Ovary (tissue), 9 donors: ENCODE data around the gene FXYD1. TPM values are rescaled to one million over a fixed set of nuclear protein-coding genes. Genes with fewer than 3 reads are reported as not detected.

Experiments
- DNase-seq, 5 donors: peaks; one replicate each; pipeline ENCODE4 v3.0.0-alpha.2; 2019 to 2020
- H3K27ac ChIP-seq, 2 donors: fragments of 200-600 bp; one replicate each; pipeline versions ENCODE4 v1.5.1 to v1.8.0; 2019 to 2022
- H3K27me3 ChIP-seq: fragments of 200-600 bp; one replicate; pipeline ENCODE4 v1.8.0; 2022
- H3K36me3 ChIP-seq: fragments of 200-600 bp; sonication (generic); one replicate; pipeline ENCODE4 v1.5.1; 2019
- H3K4me1 ChIP-seq: one replicate; pipeline ENCODE4 v1.8.1; 2013; ENCODE audit warnings: mild to moderate bottlenecking, moderate library complexity; ENCODE audit not compliant: insufficient read depth
- H3K4me3 ChIP-seq: fragments of 200-600 bp; sonication (generic); one replicate; pipeline ENCODE4 v1.5.1; 2017
- H3K9me3 ChIP-seq, 2 donors: fragments of 200-600 bp in 1 of 2; sonication (generic) in 1 of 2; one replicate each; pipeline versions ENCODE4 v1.5.1 to v1.8.1; 2013 to 2019; ENCODE audit warnings: mild to moderate bottlenecking in 1 of 2, moderate library complexity in 1 of 2
- EP300 ChIP-seq: sonication (generic); formaldehyde crosslinking; IDR thresholded peaks from one replicate; pipeline ENCODE4 v1.6.1; 2017; ENCODE audit warnings: antibody characterized with exemption
- POLR2A ChIP-seq: fragments of 450-650 bp; IDR thresholded peaks from one replicate; pipeline ENCODE4 v1.6.1; 2017; ENCODE audit warnings: antibody characterized with exemption, mild to moderate bottlenecking, moderate library complexity
- WGBS, 3 donors: extraction: QIAGEN DNeasy Blood & Tissue Kit in 1 of 3; methylation state at CpG; one replicate each; pipeline versions ENCODE4 v1.1.5 to v1.1.7; 2013 to 2017; 5-methylcytosine and 5-hydroxymethylcytosine counted together
- intact Hi-C, 4 donors: fragments of 100-400 bp; cut with DNase I; formaldehyde crosslinking; loops; one replicate each; pipeline versions ENCODE4 v1.11.0 to v1.15.1; 2022 to 2023
- polyA plus RNA-seq, 2 donors: library from polyadenylated mRNA; stranded (reverse); fragments of 200-250 nt in 1 of 2; fragments of 350-450 nt in 1 of 2; fragmentation: Illumina TruSeq in 1 of 2; extraction: RNeasy Lipid Tissue Mini Kit (QIAGEN cat#74804) in 1 of 2; gene quantifications; one replicate each; pipeline ENCODE4 v1.2.3, GENCODE V29; 2013 to 2014
- total RNA-seq, 7 donors: library from RNA; depleted of rRNA in 2 of 7; stranded (reverse); fragments of >200 nt in 2 of 7; fragmentation: NEBNext Ultra II Directional in 3 of 7; extraction: Animal tissue kit (Norgen Biotek cat#: 25700) in 3 of 7; gene quantifications; one replicate each; pipeline versions ENCODE4 v1.1.0 to v1.2.4, GENCODE V29; 2016 to 2023
- TF ChIP-seq, protein P1 (sequence below), 3 donors: fragments of 450-650 bp in 2 of 3; fragments of 200-600 bp in 1 of 3; IDR thresholded peaks; one replicate each; pipeline versions ENCODE4 v1.5.1 to v1.8.0; 2016 to 2022; ENCODE audit warnings: antibody characterized with exemption in 3 of 3, mild to moderate bottlenecking in 1 of 3
- donor health status: DM: no; HTN: no; CAD: no; lungs with moderate emphysema.
- donor health status: DM: no; HTN: no; CAD: no.
- donor health status: Bipolar disorder and iron deficiency.
- donor health status: DM: yes; HTN: yes; CAD: no.
- donor health status: DM: no; HTN: no; CAD: no.
- donor health status: DM: yes; HTN: yes; CAD: no.

Gene FXYD1
- total and polyA plus RNA-seq, 9 donors, result 26.7 to 204 (median 95.8) TPM

DNA sequence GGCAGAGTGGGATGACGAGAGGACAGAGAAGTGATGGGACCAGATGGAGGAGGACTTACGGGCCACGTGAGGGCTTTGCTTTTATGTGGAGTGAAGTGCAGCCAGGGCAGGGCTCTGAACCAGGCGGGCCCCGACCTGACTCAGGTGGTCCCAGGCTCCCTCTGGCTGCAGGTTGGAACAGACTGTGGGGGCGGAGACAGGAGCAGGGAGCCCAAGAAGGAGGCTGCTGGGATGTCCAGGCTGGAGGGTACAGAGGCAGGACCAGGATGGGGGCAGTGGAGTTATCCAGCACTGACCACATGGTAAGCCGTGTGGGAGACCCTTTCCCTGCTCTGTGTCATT is 18.0 kb downstream of the FXYD1 start:
- intact Hi-C loops, result no loop called here
- no peak for TF ChIP-seq EP300
- TF ChIP-seq, protein P1, sequence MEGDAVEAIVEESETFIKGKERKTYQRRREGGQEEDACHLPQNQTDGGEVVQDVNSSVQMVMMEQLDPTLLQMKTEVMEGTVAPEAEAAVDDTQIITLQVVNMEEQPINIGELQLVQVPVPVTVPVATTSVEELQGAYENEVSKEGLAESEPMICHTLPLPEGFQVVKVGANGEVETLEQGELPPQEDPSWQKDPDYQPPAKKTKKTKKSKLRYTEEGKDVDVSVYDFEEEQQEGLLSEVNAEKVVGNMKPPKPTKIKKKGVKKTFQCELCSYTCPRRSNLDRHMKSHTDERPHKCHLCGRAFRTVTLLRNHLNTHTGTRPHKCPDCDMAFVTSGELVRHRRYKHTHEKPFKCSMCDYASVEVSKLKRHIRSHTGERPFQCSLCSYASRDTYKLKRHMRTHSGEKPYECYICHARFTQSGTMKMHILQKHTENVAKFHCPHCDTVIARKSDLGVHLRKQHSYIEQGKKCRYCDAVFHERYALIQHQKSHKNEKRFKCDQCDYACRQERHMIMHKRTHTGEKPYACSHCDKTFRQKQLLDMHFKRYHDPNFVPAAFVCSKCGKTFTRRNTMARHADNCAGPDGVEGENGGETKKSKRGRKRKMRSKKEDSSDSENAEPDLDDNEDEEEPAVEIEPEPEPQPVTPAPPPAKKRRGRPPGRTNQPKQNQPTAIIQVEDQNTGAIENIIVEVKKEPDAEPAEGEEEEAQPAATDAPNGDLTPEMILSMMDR (IDR thresholded peaks at IDR 0.05), result no peak
- TF ChIP-seq POLR2A, result no peak
- no peaks in the 10 kb centered on the region for H3K27me3 ChIP-seq
- no peak overlapping the region for H3K4me3 ChIP-seq
- 70 to 77% (median 74%) methylated on average over 7 of the region's 7 CpGs for WGBS, 3 donors
- H3K9me3 ChIP-seq, result no peaks in the 10 kb centered on the region
- no peaks in the 10 kb centered on the region for H3K4me1 ChIP-seq
- DNase-seq, result no peak
- no peak overlapping the region for H3K27ac ChIP-seq
- no peaks in the 10 kb centered on the region for H3K36me3 ChIP-seq

DNA sequence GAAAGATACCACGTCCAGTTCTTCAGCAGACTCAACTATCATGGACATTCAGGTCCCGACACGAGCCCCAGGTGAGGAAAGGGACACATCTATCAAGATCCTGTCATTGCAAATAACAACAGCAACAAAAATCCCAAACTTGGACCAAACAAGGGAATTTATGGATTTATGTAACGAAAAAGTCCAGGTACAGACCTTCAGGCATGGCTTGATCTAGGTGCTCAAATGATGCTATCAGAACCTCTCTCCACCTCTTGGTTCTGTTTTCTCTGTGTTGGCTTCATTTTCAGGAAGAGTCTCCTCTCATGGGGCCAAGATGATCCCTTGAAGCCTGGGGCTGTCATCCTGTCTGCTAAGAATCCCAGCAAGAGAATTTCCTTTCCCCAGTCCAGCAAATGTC is 18.8 kb downstream of the FXYD1 start:
- TF ChIP-seq, protein P1 (IDR thresholded peaks at IDR 0.05), result no peak
- TF ChIP-seq EP300 (no peak), POLR2A (no peak)
- intact Hi-C loops, result no loop called here
- 90 to 95% (median 93%) methylated on average over 4 of the region's 4 CpGs for WGBS, 3 donors
- no peaks in the 10 kb centered on the region for H3K27me3 ChIP-seq
- H3K9me3 ChIP-seq, result no peaks in the 10 kb centered on the region
- H3K4me3 ChIP-seq, result no peak overlapping the region
- H3K4me1 ChIP-seq, result no peaks in the 10 kb centered on the region
- no peak for DNase-seq
- H3K36me3 ChIP-seq, result no peaks in the 10 kb centered on the region
- no peak overlapping the region for H3K27ac ChIP-seq

DNA sequence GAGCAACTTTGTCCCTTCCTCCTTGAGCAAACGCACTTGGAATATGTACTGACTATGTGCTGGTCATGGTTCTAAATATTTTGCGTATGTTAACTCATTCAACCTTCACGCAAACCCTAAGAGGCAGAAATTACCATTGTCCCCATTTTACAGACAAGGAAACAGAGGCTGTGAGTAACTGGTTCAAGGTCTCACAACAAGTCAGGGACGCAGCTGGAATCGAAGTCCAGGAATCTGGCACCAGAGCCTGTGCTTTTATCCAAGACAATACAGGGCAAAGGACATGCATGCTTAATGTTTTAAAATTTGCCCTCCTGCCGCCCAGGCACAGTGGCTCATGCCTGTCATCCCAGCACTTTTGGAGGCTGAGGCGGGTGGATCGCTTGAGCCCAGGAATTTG is 21.0 kb downstream of the FXYD1 start:
- no peaks in the 10 kb centered on the region for H3K36me3 ChIP-seq
- peaks cover 0 to 5% of the 10 kb centered on the region in 2 donors for H3K9me3 ChIP-seq
- intact Hi-C loops, result no loop called here
- DNase-seq, result no peak
- H3K27me3 ChIP-seq, result no peaks in the 10 kb centered on the region
- TF ChIP-seq EP300, result no peak
- no peak overlapping the region for H3K27ac ChIP-seq
- 67 to 83% (median 80%) methylated on average over 8 of the region's 8 CpGs for WGBS, 3 donors
- no peak overlapping the region for H3K4me3 ChIP-seq
- no peaks in the 10 kb centered on the region for H3K4me1 ChIP-seq

- no peaks in the 10 kb centered on the region for H3K4me1 ChIP-seq
- 66 to 76% (median 75%) methylated on average over 9 of the region's 9 CpGs for WGBS, 3 donors
- H3K27me3 ChIP-seq, result no peaks in the 10 kb centered on the region
- no peak overlapping the region for H3K4me3 ChIP-seq
- intact Hi-C loops, result no loop called here
- DNase-seq, result no peak
- peaks cover 0 to 7% of the 10 kb centered on the region in 2 donors for H3K9me3 ChIP-seq
- H3K36me3 ChIP-seq, result no peaks in the 10 kb centered on the region
- H3K27ac ChIP-seq, result no peak overlapping the region
- TF ChIP-seq POLR2A (no peak), EP300 (no peak)
Measured at GRCh38 chr19:35160629-35161433, 22.2 kb downstream of the FXYD1 start.

- H3K36me3 ChIP-seq, result no peaks in the 10 kb centered on the region
- TF ChIP-seq EP300 (no peak), POLR2A (no peak)
- TF ChIP-seq, protein P1 (IDR thresholded peaks at IDR 0.05), result no peak
- intact Hi-C loops, result no loop called here
Measured at GRCh38 chr19:35161434-35161743, 22.8 kb downstream of the FXYD1 start.

More at GRCh38 chr19:35161434-35161743, 22.8 kb downstream of the FXYD1 start:
- Histone ChIP-seq H3K4me3 (no peak overlapping the region), H3K9me3 (peaks cover 0 to 13% of the 10 kb centered on the region in 2 donors), H3K27me3 (no peaks in the 10 kb centered on the region), H3K27ac (no peak overlapping the region), H3K4me1 (no peaks in the 10 kb centered on the region)
- 87 to 91% (median 89%) methylated on average over 2 of the region's 2 CpGs for WGBS, 3 donors
- DNase-seq, result no peak
